Upper lobe of right lung (tissue), 1 donor: ENCODE results near the gene UAP1L1. TPM values are rescaled to one million over a fixed set of nuclear protein-coding genes. Genes with fewer than 3 reads are reported as not detected.

Source experiments
- ATAC-seq: fragments of 200-7000 bp; cut with Tn5 transposase; one replicate; pipeline ENCODE4 v1.9.1; 2020; ENCODE audit warnings: mild to moderate bottlenecking, moderate library complexity
- DNase-seq: peaks from one replicate; pipeline ENCODE4 v3.0.0-alpha.2; 2020
- H3K27ac ChIP-seq: fragments of 200-600 bp; one replicate; pipeline ENCODE4 v1.8.0; 2022
- H3K27me3 ChIP-seq: fragments of 200-600 bp; one replicate; pipeline ENCODE4 v1.8.0; 2022; ENCODE audit warnings: mild to moderate bottlenecking
- H3K36me3 ChIP-seq: fragments of 200-600 bp; one replicate; pipeline ENCODE4 v1.8.0; 2022
- H3K4me1 ChIP-seq: fragments of 200-600 bp; one replicate; pipeline ENCODE4 v1.8.0; 2022
- H3K4me3 ChIP-seq: fragments of 200-600 bp; one replicate; pipeline ENCODE4 v1.8.0; 2022; ENCODE audit warnings: mild to moderate bottlenecking
- H3K9me3 ChIP-seq: fragments of 200-600 bp; one replicate; pipeline ENCODE4 v1.8.0; 2022
- CTCF ChIP-seq: fragments of 200-600 bp; IDR thresholded peaks from one replicate; pipeline ENCODE4 v1.8.0; 2022; ENCODE audit warnings: antibody characterized with exemption
- intact Hi-C: fragments of 100-400 bp; cut with DNase I; formaldehyde crosslinking; loops from one replicate; pipeline ENCODE4 v1.11.0; 2022
- total RNA-seq: library from RNA; stranded (reverse); fragmentation: NEBNext Ultra II Directional; extraction: Animal tissue kit (Norgen Biotek cat#: 25700); gene quantifications from one replicate; pipeline ENCODE4 v1.2.1, GENCODE V29; 2021
- donor health status: DM: no; HTN: yes; CAD: no; lungs with severe emphysema.

UAP1L1 gene
- total RNA-seq, 1 donor from 2014 or later = 30.7 TPM

GRCh38 chr9:137049544-137050449 lies 27.5 kb upstream of the UAP1L1 start:
- TF ChIP-seq CTCF = peak; percentile 49
- DNase-seq = no peak
- intact Hi-C loops = no loop called here

GRCh38 chr9:137050570-137050969 lies 26.7 kb upstream of the UAP1L1 start:
- intact Hi-C loops = no loop called here

More at GRCh38 chr9:137049544-137050449, 27.5 kb upstream of the UAP1L1 start:
- peak; percentile 42 for ATAC-seq
- no peak overlapping the region for H3K4me3 ChIP-seq
- no peaks in the 10 kb centered on the region for H3K36me3 ChIP-seq
- no peaks in the 10 kb centered on the region for H3K9me3 ChIP-seq
- peaks cover 66% of the 10 kb centered on the region for H3K27me3 ChIP-seq
- no peak overlapping the region for H3K27ac ChIP-seq
- peaks cover 24% of the 10 kb centered on the region for H3K4me1 ChIP-seq

GRCh38 chr9:137051145-137051724 lies 26.1 kb upstream of the UAP1L1 start:
- intact Hi-C loops = no loop called here
- H3K36me3 ChIP-seq = no peaks in the 10 kb centered on the region
- H3K4me1 ChIP-seq = peaks cover 27% of the 10 kb centered on the region
- H3K27ac ChIP-seq = no peak overlapping the region
- no peaks in the 10 kb centered on the region for H3K9me3 ChIP-seq
- no peak overlapping the region for H3K4me3 ChIP-seq
- ATAC-seq (no peak), DNase-seq (no peak)
- peaks cover 61% of the 10 kb centered on the region for H3K27me3 ChIP-seq
- no peak for TF ChIP-seq CTCF

More at GRCh38 chr9:137050570-137050969, 26.7 kb upstream of the UAP1L1 start:
- DNase-seq (no peak), ATAC-seq (no peak)
- H3K36me3 ChIP-seq = no peaks in the 10 kb centered on the region
- no peak overlapping the region for H3K27ac ChIP-seq
- TF ChIP-seq CTCF = no peak
- H3K27me3 ChIP-seq = peaks cover 61% of the 10 kb centered on the region
- H3K9me3 ChIP-seq = no peaks in the 10 kb centered on the region
- no peak overlapping the region for H3K4me3 ChIP-seq
- H3K4me1 ChIP-seq = peaks cover 25% of the 10 kb centered on the region

- H3K4me1 ChIP-seq = peaks cover 22% of the 10 kb centered on the region
- peaks cover 59% of the 10 kb centered on the region for H3K27me3 ChIP-seq
- DNase-seq = no peak
- intact Hi-C loops = no loop called here
- ATAC-seq = no peak
- TF ChIP-seq CTCF = no peak
- no peak overlapping the region for H3K4me3 ChIP-seq
- no peak overlapping the region for H3K27ac ChIP-seq
- no peaks in the 10 kb centered on the region for H3K9me3 ChIP-seq
- no peaks in the 10 kb centered on the region for H3K36me3 ChIP-seq
These were observed 25.0 kb upstream of the UAP1L1 start for GRCh38 chr9:137052293-137052692.

GRCh38 chr9:137052998-137053943 lies 24.0 kb upstream of the UAP1L1 start:
- Histone ChIP-seq H3K4me1 (peaks cover 22% of the 10 kb centered on the region), H3K4me3 (peak overlapping the region; percentile 36), H3K9me3 (no peaks in the 10 kb centered on the region), H3K36me3 (no peaks in the 10 kb centered on the region), H3K27ac (no peak overlapping the region), H3K27me3 (peaks cover 50% of the 10 kb centered on the region)
- no peak for TF ChIP-seq CTCF
- DNase-seq (no peak), ATAC-seq (peak; percentile 23)
- intact Hi-C loops = no loop called here
